Astrocyte (in vitro differentiated cells and primary cell): ENCODE data around the gene ALMS1.

Experiments used
- EZH2 ChIP-seq: IDR thresholded peaks from 2 replicates; pipeline ENCODE4 v1.6.1; 2012; ENCODE audit warnings: mild to moderate bottlenecking, low read length, inconsistent platforms; ENCODE audit not compliant: insufficient read depth
- TF ChIP-seq, protein P1 (sequence below): IDR thresholded peaks from 2 replicates; pipeline ENCODE4 v1.5.1; 2011; ENCODE audit warnings: low read depth, mild to moderate bottlenecking, inconsistent platforms, low read length, moderate library complexity; ENCODE audit not compliant: insufficient read depth

DNA sequence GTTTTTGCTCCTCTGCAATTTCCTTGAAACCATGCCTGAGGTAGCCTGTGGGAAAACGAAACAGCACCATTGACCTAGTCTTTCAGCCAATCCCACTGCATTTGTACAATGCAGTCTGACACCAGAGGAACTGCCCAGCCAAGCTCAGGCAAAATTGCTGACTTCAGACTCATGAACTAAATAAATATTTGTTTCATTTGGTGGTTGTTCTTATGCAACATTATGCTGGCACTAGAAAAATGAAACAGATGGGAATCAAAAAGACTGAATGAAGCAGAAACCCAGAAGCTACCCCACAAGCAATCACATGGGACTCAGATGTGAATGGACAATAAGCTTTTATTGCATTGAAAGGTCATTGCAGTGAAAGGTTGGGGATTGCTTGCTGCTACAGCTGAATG is 254.9 kb downstream of the ALMS1 start:
- TF ChIP-seq, protein P1, sequence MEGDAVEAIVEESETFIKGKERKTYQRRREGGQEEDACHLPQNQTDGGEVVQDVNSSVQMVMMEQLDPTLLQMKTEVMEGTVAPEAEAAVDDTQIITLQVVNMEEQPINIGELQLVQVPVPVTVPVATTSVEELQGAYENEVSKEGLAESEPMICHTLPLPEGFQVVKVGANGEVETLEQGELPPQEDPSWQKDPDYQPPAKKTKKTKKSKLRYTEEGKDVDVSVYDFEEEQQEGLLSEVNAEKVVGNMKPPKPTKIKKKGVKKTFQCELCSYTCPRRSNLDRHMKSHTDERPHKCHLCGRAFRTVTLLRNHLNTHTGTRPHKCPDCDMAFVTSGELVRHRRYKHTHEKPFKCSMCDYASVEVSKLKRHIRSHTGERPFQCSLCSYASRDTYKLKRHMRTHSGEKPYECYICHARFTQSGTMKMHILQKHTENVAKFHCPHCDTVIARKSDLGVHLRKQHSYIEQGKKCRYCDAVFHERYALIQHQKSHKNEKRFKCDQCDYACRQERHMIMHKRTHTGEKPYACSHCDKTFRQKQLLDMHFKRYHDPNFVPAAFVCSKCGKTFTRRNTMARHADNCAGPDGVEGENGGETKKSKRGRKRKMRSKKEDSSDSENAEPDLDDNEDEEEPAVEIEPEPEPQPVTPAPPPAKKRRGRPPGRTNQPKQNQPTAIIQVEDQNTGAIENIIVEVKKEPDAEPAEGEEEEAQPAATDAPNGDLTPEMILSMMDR: no peak
- no peak for TF ChIP-seq EZH2
